OCI-LY3 (cell line): ENCODE data around the gene MAPKAPK5.
"Not testable (repeated sequence)": the region's sequence is repeated elsewhere in the genome, so short reads cannot be mapped to it uniquely, and the experiment has no call there.

Experiments
- CTCF ChIP-seq: fragments of 200-600, 300-600 bp; sonication (generic); IDR thresholded peaks from 2 replicates; pipeline ENCODE4 v1.5.1; 2014; ENCODE audit warnings: antibody characterized with exemption, low read length, low read depth
- EZH2phosphoT487 ChIP-seq: fragments of 200-600 bp; shearing (Covaris generic); IDR thresholded peaks from 2 replicates; pipeline ENCODE4 v1.6.1; 2018; ENCODE audit warnings: antibody characterized with exemption, mixed run types, low read depth

- not testable (repeated sequence) for TF ChIP-seq CTCF, EZH2phosphoT487
Observed at GRCh38 chr12:111950961-111951676, 109.1 kb downstream of the MAPKAPK5 start.
